ENCODE measurements around the gene KIR3DL2. TPM values are rescaled to one million over a fixed set of nuclear protein-coding genes. Genes with fewer than 3 reads are reported as not detected.
"Not testable (repeated sequence)": the region's sequence is repeated elsewhere in the genome, so short reads cannot be mapped to it uniquely, and the experiment has no call there.

The KIR3DL2 gene
- total RNA-seq, 1 donor from 2014 or later, result not detected

DNA sequence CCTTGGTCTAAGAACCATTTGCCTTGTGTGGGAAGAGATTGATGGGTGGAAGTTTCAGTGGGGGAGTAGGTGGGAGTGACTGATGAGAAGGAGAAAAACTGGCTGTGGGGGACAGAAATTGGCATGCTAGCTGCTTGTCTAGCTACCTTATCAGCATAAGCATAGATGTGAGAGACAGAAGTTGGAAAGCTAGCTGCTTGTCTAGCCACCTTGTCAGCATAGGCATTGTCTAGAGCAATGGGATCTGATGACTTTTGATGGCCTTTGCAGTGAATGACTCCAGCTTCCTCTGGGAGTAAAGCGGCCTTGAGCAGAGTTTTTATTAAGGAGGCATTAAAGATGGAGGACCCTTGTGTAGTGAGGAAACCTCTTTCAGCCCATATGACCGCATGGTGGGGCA lies 45.8 kb downstream of the KIR3DL2 start:
- no peaks in the 10 kb centered on the region for H3K9me3 ChIP-seq (ENCODE audit: low read depth)
- no peak for DNase-seq (ENCODE audit: low spot score)
- H3K27ac ChIP-seq, result no peak overlapping the region
- Mint-ChIP-seq H3K4me1 (no peaks in the 10 kb centered on the region), H3K27ac (no peak overlapping the region), H3K9me3 (peaks cover 6% of the 10 kb centered on the region), H3K27me3 (ENCODE audit: insufficient read depth, low read depth) (peaks cover 18% of the 10 kb centered on the region), H3K4me3 (no peak overlapping the region), H3K36me3 (no peaks in the 10 kb centered on the region)
- no peaks in the 10 kb centered on the region for H3K4me1 ChIP-seq
- no peak overlapping the region for H3K4me3 ChIP-seq
- no peaks in the 10 kb centered on the region for H3K79me2 ChIP-seq (ENCODE audit: low read depth)
- TF ChIP-seq CTCF (IDR thresholded peaks at IDR 0.05) (no peak), EZH2 (IDR thresholded peaks at IDR 0.05) (no peak), EZH2phosphoT487 (IDR thresholded peaks at IDR 0.05) (no peak)
- H4K20me1 ChIP-seq (ENCODE audit: low read depth), result no peaks in the 10 kb centered on the region
- no peak overlapping the region for H3K4me2 ChIP-seq
- no peaks in the 10 kb centered on the region for H3K27me3 ChIP-seq
- H2AFZ ChIP-seq (replicated peaks), result no peak overlapping the region
- no peaks in the 10 kb centered on the region for H3F3A ChIP-seq (ENCODE audit: low read depth)
- H3K9ac ChIP-seq, result no peak overlapping the region
- H3K36me3 ChIP-seq, result no peaks in the 10 kb centered on the region

GRCh38 chr19:54898685-54899084 lies 48.4 kb downstream of the KIR3DL2 start:
- peaks cover 14% of the 10 kb centered on the region for H3K27me3 Mint-ChIP-seq (ENCODE audit: insufficient read depth, low read depth)
- not testable (repeated sequence) for H3K4me3 Mint-ChIP-seq; H3K36me3 Mint-ChIP-seq; H3K9me3 Mint-ChIP-seq; H3K4me1 ChIP-seq; H3K4me1 Mint-ChIP-seq; H3K36me3 ChIP-seq; H3K27me3 ChIP-seq; H2AFZ ChIP-seq (replicated peaks); H3K27ac ChIP-seq; H3K27ac Mint-ChIP-seq; H3K79me2 ChIP-seq (ENCODE audit: low read depth); H3K4me3 ChIP-seq; H3F3A ChIP-seq (ENCODE audit: low read depth); H3K4me2 ChIP-seq; DNase-seq (ENCODE audit: low spot score); H3K9me3 ChIP-seq (ENCODE audit: low read depth); H4K20me1 ChIP-seq (ENCODE audit: low read depth); H3K9ac ChIP-seq

DNA sequence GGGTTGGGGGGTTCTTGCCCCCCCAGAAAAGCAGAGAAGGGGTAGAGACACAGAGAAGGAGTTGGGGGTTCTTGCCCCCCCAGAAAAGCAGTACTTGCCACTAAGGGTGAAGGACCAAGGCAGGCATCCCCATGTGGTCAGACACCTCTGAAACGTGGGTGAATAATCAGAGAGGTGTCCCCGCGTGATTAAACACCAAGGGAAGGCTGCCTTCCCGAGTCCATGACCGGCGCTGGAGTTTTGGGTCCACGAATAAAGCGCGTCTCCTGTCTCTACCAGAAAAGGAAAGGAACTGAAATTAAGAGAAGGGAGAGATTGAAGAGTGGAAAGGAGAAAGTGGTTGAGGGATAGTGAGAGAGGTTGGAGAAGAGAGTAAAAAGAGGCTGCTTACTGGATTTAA lies 49.4 kb downstream of the KIR3DL2 start:
- H4K20me1 ChIP-seq (ENCODE audit: low read depth); H3K27ac Mint-ChIP-seq; H3K79me2 ChIP-seq (ENCODE audit: low read depth); H3K4me1 ChIP-seq; H3K9me3 ChIP-seq (ENCODE audit: low read depth); H3K4me1 Mint-ChIP-seq; H3F3A ChIP-seq (ENCODE audit: low read depth); H3K36me3 ChIP-seq; H3K9ac ChIP-seq; H2AFZ ChIP-seq (replicated peaks); H3K27me3 ChIP-seq; H3K4me3 ChIP-seq; H3K4me2 ChIP-seq; H3K36me3 Mint-ChIP-seq; H3K9me3 Mint-ChIP-seq; DNase-seq (ENCODE audit: low spot score); H3K4me3 Mint-ChIP-seq; H3K27ac ChIP-seq: not testable (repeated sequence)
- peaks cover 14% of the 10 kb centered on the region for H3K27me3 Mint-ChIP-seq (ENCODE audit: insufficient read depth, low read depth)

- not testable (repeated sequence) for H3K4me2 ChIP-seq; H3K36me3 Mint-ChIP-seq; H3F3A ChIP-seq (ENCODE audit: low read depth); H3K9me3 Mint-ChIP-seq; H2AFZ ChIP-seq (replicated peaks); H3K27ac Mint-ChIP-seq; H3K4me1 ChIP-seq; H4K20me1 ChIP-seq (ENCODE audit: low read depth); H3K79me2 ChIP-seq (ENCODE audit: low read depth); H3K4me3 ChIP-seq; H3K4me1 Mint-ChIP-seq; H3K9ac ChIP-seq; DNase-seq (ENCODE audit: low spot score); H3K4me3 Mint-ChIP-seq; H3K36me3 ChIP-seq; H3K9me3 ChIP-seq (ENCODE audit: low read depth); H3K27ac ChIP-seq; H3K27me3 ChIP-seq
- peaks cover 11% of the 10 kb centered on the region for H3K27me3 Mint-ChIP-seq (ENCODE audit: insufficient read depth, low read depth)
These were observed 50.9 kb downstream of the KIR3DL2 start for GRCh38 chr19:54901153-54901552.

- H3K4me1 ChIP-seq, result no peaks in the 10 kb centered on the region
- no peak overlapping the region for H3K27ac ChIP-seq
- Mint-ChIP-seq H3K36me3 (no peaks in the 10 kb centered on the region), H3K9me3 (peaks cover 6% of the 10 kb centered on the region), H3K27me3 (ENCODE audit: insufficient read depth, low read depth) (peaks cover 11% of the 10 kb centered on the region), H3K27ac (no peak overlapping the region), H3K4me1 (no peaks in the 10 kb centered on the region), H3K4me3 (no peak overlapping the region)
- no peaks in the 10 kb centered on the region for H3K9me3 ChIP-seq (ENCODE audit: low read depth)
- no peaks in the 10 kb centered on the region for H3K36me3 ChIP-seq
- no peak overlapping the region for H3K9ac ChIP-seq
- no peak for DNase-seq (ENCODE audit: low spot score)
- H2AFZ ChIP-seq (replicated peaks), result no peak overlapping the region
- H3K79me2 ChIP-seq (ENCODE audit: low read depth), result no peaks in the 10 kb centered on the region
- H3K4me2 ChIP-seq, result no peak overlapping the region
- H3K27me3 ChIP-seq, result no peaks in the 10 kb centered on the region
- H3K4me3 ChIP-seq, result no peak overlapping the region
- no peaks in the 10 kb centered on the region for H4K20me1 ChIP-seq (ENCODE audit: low read depth)
- TF ChIP-seq EZH2 (IDR thresholded peaks at IDR 0.05), result no peak
- TF ChIP-seq CTCF (IDR thresholded peaks at IDR 0.05), result no peak
- no peak for TF ChIP-seq EZH2phosphoT487 (IDR thresholded peaks at IDR 0.05)
- no peaks in the 10 kb centered on the region for H3F3A ChIP-seq (ENCODE audit: low read depth)
These were observed 51.8 kb downstream of the KIR3DL2 start for GRCh38 chr19:54902061-54902460.

Data from neural progenitor cell (in vitro differentiated cells).